ENCODE data around the gene PYY. TPM values are rescaled to one million over a fixed set of nuclear protein-coding genes. Genes with fewer than 3 reads are reported as not detected.

Gene PYY
- total RNA-seq, result not detected in 2 replicates

DNA sequence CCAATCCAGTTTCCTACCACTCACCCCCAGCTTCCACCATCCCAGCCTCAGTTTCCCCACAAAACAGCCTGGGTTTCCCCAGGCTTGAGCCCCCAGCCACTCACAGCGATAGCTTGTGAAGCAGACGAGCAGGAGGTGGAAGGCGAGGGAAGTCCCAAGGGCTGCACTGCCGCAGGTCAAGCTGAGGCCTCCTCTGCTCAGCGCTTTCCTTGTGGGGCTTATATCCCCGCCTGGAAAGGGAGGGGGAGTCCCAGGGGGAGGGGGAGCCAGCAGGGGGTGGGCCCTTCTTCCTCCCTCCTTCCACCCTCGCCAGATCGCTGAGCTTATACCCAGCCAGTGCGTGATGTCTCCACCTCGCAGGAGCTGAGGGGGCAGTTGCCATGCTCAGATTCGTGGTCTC lies at the start of gene PYY:
PYY (minus strand) TSS at position 195 of the 400 bp plus-strand sequence. CDS start 457 bp downstream, outside the sequence.
- no peak for ATAC-seq (ENCODE audit: low read depth)
- Mint-ChIP-seq H3K9me3 (no peaks in the 10 kb centered on the region), H3K27me3 (peaks cover 58% of the 10 kb centered on the region), H3K36me3 (ENCODE audit: low read depth) (no peaks in the 10 kb centered on the region), H3K4me1 (peaks cover 6% of the 10 kb centered on the region), H3K4me3 (peak within 1 kb of the TSS; percentile 35), H3K27ac (no peak within 1 kb of the TSS)
- ChIA-PET CTCF (no interaction called here), POLR2A (no interaction called here)
- TF ChIP-seq, protein P1, sequence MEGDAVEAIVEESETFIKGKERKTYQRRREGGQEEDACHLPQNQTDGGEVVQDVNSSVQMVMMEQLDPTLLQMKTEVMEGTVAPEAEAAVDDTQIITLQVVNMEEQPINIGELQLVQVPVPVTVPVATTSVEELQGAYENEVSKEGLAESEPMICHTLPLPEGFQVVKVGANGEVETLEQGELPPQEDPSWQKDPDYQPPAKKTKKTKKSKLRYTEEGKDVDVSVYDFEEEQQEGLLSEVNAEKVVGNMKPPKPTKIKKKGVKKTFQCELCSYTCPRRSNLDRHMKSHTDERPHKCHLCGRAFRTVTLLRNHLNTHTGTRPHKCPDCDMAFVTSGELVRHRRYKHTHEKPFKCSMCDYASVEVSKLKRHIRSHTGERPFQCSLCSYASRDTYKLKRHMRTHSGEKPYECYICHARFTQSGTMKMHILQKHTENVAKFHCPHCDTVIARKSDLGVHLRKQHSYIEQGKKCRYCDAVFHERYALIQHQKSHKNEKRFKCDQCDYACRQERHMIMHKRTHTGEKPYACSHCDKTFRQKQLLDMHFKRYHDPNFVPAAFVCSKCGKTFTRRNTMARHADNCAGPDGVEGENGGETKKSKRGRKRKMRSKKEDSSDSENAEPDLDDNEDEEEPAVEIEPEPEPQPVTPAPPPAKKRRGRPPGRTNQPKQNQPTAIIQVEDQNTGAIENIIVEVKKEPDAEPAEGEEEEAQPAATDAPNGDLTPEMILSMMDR (IDR thresholded peaks at IDR 0.05), result no peak
- intact Hi-C loops (cut with micrococcal nuclease), result no loop called here
- no peak for DNase-seq

DNA sequence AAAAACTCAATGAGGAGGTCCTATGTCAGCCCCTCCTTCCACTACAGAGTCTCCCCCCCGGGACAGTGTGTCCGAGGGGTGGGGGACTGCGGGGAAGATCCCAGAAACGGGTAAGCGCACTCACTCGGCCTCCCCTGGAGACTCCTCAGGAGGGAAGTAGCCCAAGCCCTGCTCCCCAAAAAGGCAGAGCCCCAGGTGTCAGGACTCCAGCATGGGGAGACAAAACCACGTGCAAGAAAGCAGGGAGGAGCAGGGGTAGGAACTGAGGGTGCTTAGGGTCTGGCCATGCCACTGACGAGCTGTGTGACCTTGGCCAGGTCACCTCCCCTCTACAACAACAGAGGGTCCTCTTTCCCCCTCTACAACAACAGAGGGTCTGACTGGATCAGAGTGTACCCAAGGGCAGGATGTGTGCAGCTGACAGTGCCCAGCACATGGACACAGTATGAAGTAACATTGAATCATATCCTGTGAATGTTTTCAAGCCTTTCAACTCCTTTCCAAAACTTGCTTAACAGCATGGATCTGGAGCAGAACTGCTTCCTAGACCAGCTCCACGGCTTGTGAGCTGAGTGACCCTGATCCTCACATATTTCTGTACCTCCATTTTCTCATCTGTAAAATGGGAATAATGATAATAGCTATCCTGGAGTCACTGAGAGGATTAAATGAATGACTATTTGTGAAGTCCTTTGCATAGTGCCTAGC lies 48.6 kb upstream of the PYY start:
- H3K27ac Mint-ChIP-seq, result no peak overlapping the region
- POLR2A ChIA-PET, result no interaction called here
- intact Hi-C loops (cut with micrococcal nuclease), result no loop called here

DNA sequence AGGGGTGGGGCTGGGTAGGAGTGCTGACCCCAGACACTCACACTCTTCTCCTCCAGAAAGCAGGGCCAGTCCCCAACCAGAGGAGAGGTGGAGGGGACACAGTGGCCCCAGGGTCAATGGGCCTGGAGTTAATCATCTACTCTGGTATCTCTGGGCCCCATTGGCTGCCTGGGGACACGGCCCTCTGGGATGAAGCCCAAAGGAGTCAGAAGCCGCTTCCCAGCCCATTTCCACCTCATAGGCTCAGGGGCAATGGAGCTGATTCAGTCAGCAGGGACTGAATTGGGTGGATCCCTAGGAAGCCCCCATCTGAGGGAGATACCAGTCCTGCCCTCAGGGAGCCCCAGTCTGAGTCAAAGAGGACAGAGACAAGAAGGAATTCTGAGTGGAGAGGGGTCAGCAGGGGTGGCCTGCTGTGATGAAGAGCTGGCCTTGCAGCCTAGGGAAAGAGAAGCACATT lies 47.8 kb upstream of the PYY start:
- TF ChIP-seq, protein P1 (IDR thresholded peaks at IDR 0.05), result no peak
- Mint-ChIP-seq H3K9me3 (no peaks in the 10 kb centered on the region), H3K36me3 (ENCODE audit: low read depth) (no peaks in the 10 kb centered on the region), H3K4me3 (no peak overlapping the region), H3K27ac (no peak overlapping the region), H3K4me1 (peaks cover 11% of the 10 kb centered on the region), H3K27me3 (peaks cover 26% of the 10 kb centered on the region)
- ChIA-PET POLR2A (no interaction called here), CTCF (no interaction called here)
- intact Hi-C loops (cut with micrococcal nuclease), result no loop called here
- no peak for DNase-seq
- no peak for ATAC-seq (ENCODE audit: low read depth)

More for the DNA sequence above, 48.6 kb upstream of the PYY start:
- no peak overlapping the region for H3K4me3 Mint-ChIP-seq
- ATAC-seq (ENCODE audit: low read depth), result no peak
- H3K4me1 Mint-ChIP-seq, result peaks cover 15% of the 10 kb centered on the region
- peaks cover 26% of the 10 kb centered on the region for H3K27me3 Mint-ChIP-seq
- no peaks in the 10 kb centered on the region for H3K9me3 Mint-ChIP-seq
- CTCF ChIA-PET, result no interaction called here
- peaks cover 2% of the 10 kb centered on the region for H3K36me3 Mint-ChIP-seq (ENCODE audit: low read depth)
- TF ChIP-seq, protein P1 (IDR thresholded peaks at IDR 0.05), result no peak
- DNase-seq, result no peak

DNA sequence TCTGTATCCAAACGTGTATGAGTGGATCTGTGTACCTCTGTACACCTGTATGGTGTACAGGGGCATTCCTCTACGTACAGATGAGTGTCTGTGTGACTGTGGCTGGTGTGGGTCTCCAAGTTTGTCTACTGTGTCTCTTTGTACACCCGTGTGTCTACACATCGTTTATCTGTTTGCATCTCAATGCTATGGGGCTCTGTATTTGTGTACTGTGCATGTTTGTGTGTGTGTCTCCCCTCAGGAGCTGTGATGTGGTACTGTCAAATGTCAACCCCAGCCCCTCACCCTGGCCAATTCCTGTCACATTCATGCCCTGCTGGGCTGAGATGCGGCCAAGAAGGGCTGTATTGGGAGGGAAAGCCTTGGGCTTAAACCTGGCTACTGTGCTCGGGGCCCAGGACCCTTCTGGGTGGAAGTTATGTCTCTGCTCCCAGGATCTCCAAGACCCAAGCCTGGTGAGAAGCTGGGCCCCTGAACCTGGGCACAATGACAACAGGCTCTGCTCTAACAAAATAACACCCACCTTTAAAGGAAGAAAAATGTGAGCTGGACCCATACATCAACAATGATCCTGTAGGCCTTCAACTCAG lies 47.2 kb upstream of the PYY start:
- POLR2A ChIA-PET, result no interaction called here
- DNase-seq (no peak), ATAC-seq (ENCODE audit: low read depth) (no peak)
- peaks cover 6% of the 10 kb centered on the region for H3K4me1 Mint-ChIP-seq
- H3K27ac Mint-ChIP-seq, result no peak overlapping the region
- peaks cover 24% of the 10 kb centered on the region for H3K27me3 Mint-ChIP-seq
- no peaks in the 10 kb centered on the region for H3K36me3 Mint-ChIP-seq (ENCODE audit: low read depth)
- CTCF ChIA-PET, result no interaction called here
- TF ChIP-seq, protein P1 (IDR thresholded peaks at IDR 0.05), result no peak
- no peaks in the 10 kb centered on the region for H3K9me3 Mint-ChIP-seq
- intact Hi-C loops (cut with micrococcal nuclease), result no loop called here
- H3K4me3 Mint-ChIP-seq, result no peak overlapping the region

DNA sequence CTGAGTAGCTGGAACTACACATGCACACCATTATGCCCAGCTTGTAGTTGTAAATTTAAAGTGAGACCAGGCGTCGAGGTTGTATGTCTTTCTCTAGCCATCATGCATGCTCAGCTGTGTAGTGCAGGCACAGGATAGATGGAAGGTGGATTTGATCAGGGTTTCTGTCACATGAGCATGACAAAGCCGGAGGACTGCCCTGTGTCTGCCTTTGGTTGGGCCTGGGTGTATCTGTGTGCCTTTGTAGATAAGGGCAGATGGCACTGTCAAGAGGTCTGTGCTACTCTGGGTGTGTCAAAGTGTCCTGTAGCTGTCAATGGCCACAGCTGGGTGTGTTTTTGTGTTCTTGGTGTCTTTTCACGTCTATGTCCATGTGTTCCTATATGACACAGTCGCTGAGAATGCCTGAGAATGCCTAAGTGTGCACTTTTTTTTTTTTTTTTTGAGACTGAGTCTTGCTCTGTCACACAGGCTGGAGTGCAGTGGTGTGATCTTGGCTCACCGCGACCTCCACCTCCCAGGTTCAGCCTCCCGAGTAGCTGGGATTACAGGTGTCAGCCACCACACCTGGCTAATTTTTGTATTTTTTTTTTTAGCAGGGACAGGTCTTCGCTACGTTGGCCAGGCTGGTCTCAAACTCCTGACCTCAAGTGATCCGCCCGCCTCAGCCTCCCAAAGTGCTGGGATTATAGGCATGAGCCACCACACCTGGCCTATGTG lies 46.6 kb upstream of the PYY start:
- TF ChIP-seq, protein P1 (IDR thresholded peaks at IDR 0.05), result no peak
- Mint-ChIP-seq H3K27ac (no peak overlapping the region), H3K4me3 (no peak overlapping the region), H3K4me1 (peaks cover 2% of the 10 kb centered on the region), H3K27me3 (peaks cover 25% of the 10 kb centered on the region), H3K9me3 (no peaks in the 10 kb centered on the region), H3K36me3 (ENCODE audit: low read depth) (no peaks in the 10 kb centered on the region)
- ATAC-seq (ENCODE audit: low read depth), result no peak
- ChIA-PET POLR2A (no interaction called here), CTCF (no interaction called here)
- no peak for DNase-seq
- intact Hi-C loops (cut with micrococcal nuclease), result no loop called here
